ENCODE data around the gene DOCK3.
A peak's percentile ranks its signal among the peaks of the same experiment; 100 is the strongest.
"Not testable (repeated sequence)": the region's sequence is repeated elsewhere in the genome, so short reads cannot be mapped to it uniquely, and the experiment has no call there.

The DOCK3 gene

GRCh38 chr3:50675179-50676030 is 678 bp downstream of the DOCK3 start:
- DNase-seq (ENCODE audit: low read depth, low spot score): peak; percentile 67

GRCh38 chr3:50676031-50676705 is 1.4 kb downstream of the DOCK3 start:
- no peak for DNase-seq (ENCODE audit: low read depth, low spot score)

- peak; percentile 73 for DNase-seq (ENCODE audit: low read depth, low spot score)
These were observed 12.5 kb downstream of the DOCK3 start for GRCh38 chr3:50687127-50687751.

GRCh38 chr3:50687916-50688315 is 13.2 kb downstream of the DOCK3 start:
- peak; percentile 21 for DNase-seq (ENCODE audit: low read depth, low spot score)

GRCh38 chr3:50688602-50689001 is 13.9 kb downstream of the DOCK3 start:
- DNase-seq (ENCODE audit: low read depth, low spot score): not testable (repeated sequence)

- DNase-seq (ENCODE audit: low read depth, low spot score): no peak
These were observed 14.8 kb downstream of the DOCK3 start for GRCh38 chr3:50689558-50689957.

GRCh38 chr3:50695031-50695430 is 20.3 kb downstream of the DOCK3 start:
- no peak for DNase-seq (ENCODE audit: low read depth, low spot score)

GRCh38 chr3:50696276-50696675 is 21.5 kb downstream of the DOCK3 start:
- no peak for DNase-seq (ENCODE audit: low read depth, low spot score)

- DNase-seq (ENCODE audit: low read depth, low spot score): no peak
These were observed 23.5 kb downstream of the DOCK3 start for GRCh38 chr3:50698269-50698668.

GRCh38 chr3:50708620-50709019 is 33.9 kb downstream of the DOCK3 start:
- peak; percentile 61 for DNase-seq (ENCODE audit: low read depth, low spot score)

GRCh38 chr3:50714946-50715345 is 40.2 kb downstream of the DOCK3 start:
- no peak for DNase-seq (ENCODE audit: low read depth, low spot score)

GRCh38 chr3:50724831-50725230 is 50.1 kb downstream of the DOCK3 start:
- DNase-seq (ENCODE audit: low read depth, low spot score): no peak

GRCh38 chr3:50734985-50735384 is 60.3 kb downstream of the DOCK3 start:
- DNase-seq (ENCODE audit: low read depth, low spot score): no peak

GRCh38 chr3:50737193-50737905 is 62.6 kb downstream of the DOCK3 start:
- DNase-seq (ENCODE audit: low read depth, low spot score): no peak

GRCh38 chr3:50737906-50738598 is 63.3 kb downstream of the DOCK3 start:
- DNase-seq (ENCODE audit: low read depth, low spot score): no peak

- DNase-seq (ENCODE audit: low read depth, low spot score): no peak
These were observed 68.9 kb downstream of the DOCK3 start for GRCh38 chr3:50743643-50744042.

- DNase-seq (ENCODE audit: low read depth, low spot score): no peak
These were observed 75.1 kb downstream of the DOCK3 start for GRCh38 chr3:50749822-50750221.

GRCh38 chr3:50759015-50759414 is 84.3 kb downstream of the DOCK3 start:
- DNase-seq (ENCODE audit: low read depth, low spot score): no peak

- no peak for DNase-seq (ENCODE audit: low read depth, low spot score)
These were observed 103.0 kb downstream of the DOCK3 start for GRCh38 chr3:50777680-50778079.

- not testable (repeated sequence) for DNase-seq (ENCODE audit: low read depth, low spot score)
These were observed 107.0 kb downstream of the DOCK3 start for GRCh38 chr3:50781766-50782165.

GRCh38 chr3:50786631-50787030 is 111.9 kb downstream of the DOCK3 start:
- no peak for DNase-seq (ENCODE audit: low read depth, low spot score)
